DMS153 treated with DMSO at 0.1 percent for 48 hours (cell line): ENCODE data around the gene NFIX.

Source experiments
- DNase-seq: peaks from one replicate; lab custom pipeline; 2025; ENCODE audit not compliant: unreplicated experiment; lab: John Stamatoyannopoulos, UW

NFIX gene

GRCh38 chr19:13033819-13034611, 38.7 kb downstream of the NFIX start:
- peak; percentile 60 for DNase-seq

- DNase-seq: no peak
These were observed 39.4 kb downstream of the NFIX start for GRCh38 chr19:13034636-13035035.

GRCh38 chr19:13035820-13036365, 40.6 kb downstream of the NFIX start:
- DNase-seq: no peak

- DNase-seq: peak; percentile 82
These were observed 41.2 kb downstream of the NFIX start for GRCh38 chr19:13036366-13036976.

- DNase-seq: no peak
These were observed 41.9 kb downstream of the NFIX start for GRCh38 chr19:13037161-13037560.

GRCh38 chr19:13037731-13038130, 42.5 kb downstream of the NFIX start:
- no peak for DNase-seq

- DNase-seq: no peak
These were observed 43.3 kb downstream of the NFIX start for GRCh38 chr19:13038306-13039210.

GRCh38 chr19:13039211-13039789, 44.0 kb downstream of the NFIX start:
- no peak for DNase-seq

GRCh38 chr19:13040232-13040947, 45.1 kb downstream of the NFIX start:
- no peak for DNase-seq

GRCh38 chr19:13040948-13041292, 45.6 kb downstream of the NFIX start:
- no peak for DNase-seq

- no peak for DNase-seq
These were observed 47.3 kb downstream of the NFIX start for GRCh38 chr19:13042443-13043130.

- no peak for DNase-seq
These were observed 48.0 kb downstream of the NFIX start for GRCh38 chr19:13043285-13043684.

GRCh38 chr19:13044231-13044836, 49.1 kb downstream of the NFIX start:
- peak; percentile 59 for DNase-seq

- no peak for DNase-seq
These were observed 50.5 kb downstream of the NFIX start for GRCh38 chr19:13045812-13046211.

- DNase-seq: no peak
These were observed 52.1 kb downstream of the NFIX start for GRCh38 chr19:13047374-13047773.

GRCh38 chr19:13050274-13050673, 55.0 kb downstream of the NFIX start:
- no peak for DNase-seq

- DNase-seq: peak; percentile 62
These were observed 56.4 kb downstream of the NFIX start for GRCh38 chr19:13051557-13052165.

GRCh38 chr19:13052447-13053175, 57.3 kb downstream of the NFIX start:
- no peak for DNase-seq
